Peyer's patch (tissue), 4 donors: ENCODE data around the gene ADGRL3. TPM values are rescaled to one million over a fixed set of nuclear protein-coding genes. Genes with fewer than 3 reads are reported as not detected.

Experiments used
- DNase-seq, 3 donors: peaks; one replicate each; pipeline ENCODE4 v3.0.0-alpha.2; 2017 to 2019
- H3K27ac ChIP-seq, 4 donors: fragments of 200-600 bp; sonication (generic); one replicate each; pipeline ENCODE4 v1.5.1; 2016 to 2019
- H3K27me3 ChIP-seq, 2 donors: fragments of 200-600 bp; sonication (generic); one replicate each; pipeline ENCODE4 v1.5.1; 2019
- H3K36me3 ChIP-seq, 3 donors: fragments of 200-600 bp; sonication (generic); one replicate each; pipeline ENCODE4 v1.5.1; 2016 to 2019
- H3K4me1 ChIP-seq, 4 donors: fragments of 200-600 bp; sonication (generic); one replicate each; pipeline ENCODE4 v1.5.1; 2016 to 2019
- H3K4me3 ChIP-seq, 4 donors: fragments of 200-600 bp; sonication (generic); 1 replicate in 3 of 4; 2 replicates in 1 of 4; pipeline ENCODE4 v1.5.1; 2016 to 2019; ENCODE audit warnings: mild to moderate bottlenecking in 1 of 4
- H3K9me3 ChIP-seq, 4 donors: fragments of 200-600 bp; sonication (generic); one replicate each; pipeline ENCODE4 v1.5.1; 2016 to 2019; ENCODE audit warnings: mild to moderate bottlenecking in 1 of 4
- POLR2A ChIP-seq, 2 donors: fragments of 450-650 bp; IDR thresholded peaks; one replicate each; pipeline ENCODE4 v1.5.1; 2017; ENCODE audit warnings: antibody characterized with exemption in 2 of 2, mild to moderate bottlenecking in 2 of 2, moderate library complexity in 2 of 2
- total RNA-seq, 4 donors: library from RNA; depleted of rRNA; stranded (reverse); fragments of >200 nt; gene quantifications; one replicate each; pipeline ENCODE4 v1.1.0, GENCODE V29; 2016
- TF ChIP-seq, protein P1 (sequence below), 6 experiments: fragments of 450-650 bp in 4 of 6; fragments of 200-600 bp in 2 of 6; sonication (generic) in 1 of 6; IDR thresholded peaks; one replicate each; pipeline ENCODE4 v1.5.1; 2017 to 2019; ENCODE audit warnings: antibody characterized with exemption in 6 of 6, mild to moderate bottlenecking in 3 of 6, moderate library complexity in 1 of 6

Gene ADGRL3
- total RNA-seq, 4 donors from 2014 or later = 3.7 to 39.6 (median 9.1) TPM

- TF ChIP-seq, protein P1, sequence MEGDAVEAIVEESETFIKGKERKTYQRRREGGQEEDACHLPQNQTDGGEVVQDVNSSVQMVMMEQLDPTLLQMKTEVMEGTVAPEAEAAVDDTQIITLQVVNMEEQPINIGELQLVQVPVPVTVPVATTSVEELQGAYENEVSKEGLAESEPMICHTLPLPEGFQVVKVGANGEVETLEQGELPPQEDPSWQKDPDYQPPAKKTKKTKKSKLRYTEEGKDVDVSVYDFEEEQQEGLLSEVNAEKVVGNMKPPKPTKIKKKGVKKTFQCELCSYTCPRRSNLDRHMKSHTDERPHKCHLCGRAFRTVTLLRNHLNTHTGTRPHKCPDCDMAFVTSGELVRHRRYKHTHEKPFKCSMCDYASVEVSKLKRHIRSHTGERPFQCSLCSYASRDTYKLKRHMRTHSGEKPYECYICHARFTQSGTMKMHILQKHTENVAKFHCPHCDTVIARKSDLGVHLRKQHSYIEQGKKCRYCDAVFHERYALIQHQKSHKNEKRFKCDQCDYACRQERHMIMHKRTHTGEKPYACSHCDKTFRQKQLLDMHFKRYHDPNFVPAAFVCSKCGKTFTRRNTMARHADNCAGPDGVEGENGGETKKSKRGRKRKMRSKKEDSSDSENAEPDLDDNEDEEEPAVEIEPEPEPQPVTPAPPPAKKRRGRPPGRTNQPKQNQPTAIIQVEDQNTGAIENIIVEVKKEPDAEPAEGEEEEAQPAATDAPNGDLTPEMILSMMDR (IDR thresholded peaks at IDR 0.05) = no peak
- TF ChIP-seq POLR2A (IDR thresholded peaks at IDR 0.05) = no peak
- no peak for DNase-seq
These were observed 359.3 kb downstream of the ADGRL3 start for GRCh38 chr4:61559396-61559795.

DNA sequence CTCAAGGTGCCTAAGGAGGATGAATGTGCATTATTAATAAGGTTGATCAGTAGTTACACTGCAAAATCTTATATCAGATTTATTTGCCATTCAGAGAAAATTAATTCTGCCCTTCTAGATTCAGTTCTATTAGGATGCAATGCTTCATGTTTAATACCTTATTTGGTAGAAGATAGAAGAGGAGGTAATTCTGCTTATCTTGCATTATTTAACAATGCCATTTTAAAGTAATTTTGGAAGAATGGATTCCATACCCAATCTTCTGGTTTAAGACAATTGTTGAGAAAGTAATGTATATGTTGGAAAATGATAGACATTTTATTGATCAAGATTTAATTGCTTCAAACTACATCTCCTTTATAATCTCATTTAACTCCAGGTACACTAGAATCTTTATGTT is 360.9 kb downstream of the ADGRL3 start:
- H3K9me3 ChIP-seq = no peaks in the 10 kb centered on the region
- H3K4me1 ChIP-seq = peaks cover 0 to 4% (median 0%) of the 10 kb centered on the region in 4 donors
- H3K36me3 ChIP-seq = no peaks in the 10 kb centered on the region
- no peak for DNase-seq
- TF ChIP-seq POLR2A (IDR thresholded peaks at IDR 0.05) = no peak
- TF ChIP-seq, protein P1 (IDR thresholded peaks at IDR 0.05) = no peak
- no peaks in the 10 kb centered on the region for H3K27me3 ChIP-seq
- no peak overlapping the region for H3K27ac ChIP-seq
- H3K4me3 ChIP-seq = no peak overlapping the region

More at GRCh38 chr4:61559396-61559795, 359.3 kb downstream of the ADGRL3 start:
- Histone ChIP-seq H3K27ac (no peak overlapping the region), H3K36me3 (no peaks in the 10 kb centered on the region), H3K4me1 (peaks cover 0 to 10% (median 0%) of the 10 kb centered on the region in 4 donors), H3K4me3 (no peak overlapping the region), H3K9me3 (no peaks in the 10 kb centered on the region), H3K27me3 (no peaks in the 10 kb centered on the region)

GRCh38 chr4:61571761-61572559 is 371.8 kb downstream of the ADGRL3 start:
- H3K27ac ChIP-seq = no peak overlapping the region
- no peaks in the 10 kb centered on the region for H3K4me1 ChIP-seq
- no peak overlapping the region for H3K4me3 ChIP-seq
- DNase-seq = no peak
- no peaks in the 10 kb centered on the region for H3K9me3 ChIP-seq
- TF ChIP-seq, protein P1 (IDR thresholded peaks at IDR 0.05) = no peak
- no peak for TF ChIP-seq POLR2A (IDR thresholded peaks at IDR 0.05)
- no peaks in the 10 kb centered on the region for H3K27me3 ChIP-seq
- H3K36me3 ChIP-seq = no peaks in the 10 kb centered on the region

- H3K4me3 ChIP-seq = no peak overlapping the region
- no peak for DNase-seq
These were observed 375.7 kb downstream of the ADGRL3 start for GRCh38 chr4:61575796-61576195.

GRCh38 chr4:61579786-61580185 is 379.7 kb downstream of the ADGRL3 start:
- Histone ChIP-seq H3K4me3 (no peak overlapping the region), H3K36me3 (no peaks in the 10 kb centered on the region), H3K9me3 (no peaks in the 10 kb centered on the region), H3K27ac (no peak overlapping the region), H3K27me3 (no peaks in the 10 kb centered on the region), H3K4me1 (no peaks in the 10 kb centered on the region)
- no peak for DNase-seq
- no peak for TF ChIP-seq POLR2A (IDR thresholded peaks at IDR 0.05)
- TF ChIP-seq, protein P1 (IDR thresholded peaks at IDR 0.05) = no peak

More at GRCh38 chr4:61575796-61576195, 375.7 kb downstream of the ADGRL3 start:
- no peak for TF ChIP-seq POLR2A (IDR thresholded peaks at IDR 0.05)
- TF ChIP-seq, protein P1 (IDR thresholded peaks at IDR 0.05) = no peak
- H3K27ac ChIP-seq = no peak overlapping the region
- H3K4me1 ChIP-seq = no peaks in the 10 kb centered on the region
- H3K9me3 ChIP-seq = no peaks in the 10 kb centered on the region
- H3K36me3 ChIP-seq = no peaks in the 10 kb centered on the region
- no peaks in the 10 kb centered on the region for H3K27me3 ChIP-seq
